GM21528 (cell line): ENCODE results near the gene PARD3.

ENCODE experiments used
- ATAC-seq: cut with Tn5 transposase; IDR thresholded peaks from one replicate; pipeline ENCODE4 v1.9.1; 2021; ENCODE audit warnings: mild to moderate bottlenecking, moderate library complexity; ENCODE audit not compliant: unreplicated experiment, low FRiP score

Gene PARD3

GRCh38 chr10:34188221-34188620 is 626.9 kb downstream of the PARD3 start:
- no peak for ATAC-seq

- no peak for ATAC-seq
Observed at GRCh38 chr10:34187201-34187600, 627.9 kb downstream of the PARD3 start.

GRCh38 chr10:34186745-34187144 is 628.4 kb downstream of the PARD3 start:
- ATAC-seq, result no peak

GRCh38 chr10:34185998-34186397 is 629.1 kb downstream of the PARD3 start:
- no peak for ATAC-seq

GRCh38 chr10:34184939-34185386 is 630.1 kb downstream of the PARD3 start:
- no peak for ATAC-seq

GRCh38 chr10:34184397-34184796 is 630.7 kb downstream of the PARD3 start:
- ATAC-seq, result no peak

- ATAC-seq, result no peak
Observed at GRCh38 chr10:34183016-34183796, 631.9 kb downstream of the PARD3 start.

- ATAC-seq, result no peak
Observed at GRCh38 chr10:34181553-34182300, 633.4 kb downstream of the PARD3 start.

GRCh38 chr10:34180749-34181148 is 634.3 kb downstream of the PARD3 start:
- ATAC-seq, result no peak

- ATAC-seq, result no peak
Observed at GRCh38 chr10:34179280-34179679, 635.8 kb downstream of the PARD3 start.

- ATAC-seq, result no peak
Observed at GRCh38 chr10:34178756-34179155, 636.3 kb downstream of the PARD3 start.

- no peak for ATAC-seq
Observed at GRCh38 chr10:34178196-34178595, 636.9 kb downstream of the PARD3 start.

- ATAC-seq, result no peak
Observed at GRCh38 chr10:34177445-34177844, 637.7 kb downstream of the PARD3 start.

- no peak for ATAC-seq
Observed at GRCh38 chr10:34176351-34176750, 638.7 kb downstream of the PARD3 start.

GRCh38 chr10:34175121-34175520 is 640.0 kb downstream of the PARD3 start:
- no peak for ATAC-seq

GRCh38 chr10:34172936-34173533 is 642.1 kb downstream of the PARD3 start:
- no peak for ATAC-seq

GRCh38 chr10:34171957-34172527 is 643.1 kb downstream of the PARD3 start:
- no peak for ATAC-seq

GRCh38 chr10:34169677-34170076 is 645.4 kb downstream of the PARD3 start:
- ATAC-seq, result no peak

GRCh38 chr10:34169131-34169530 is 646.0 kb downstream of the PARD3 start:
- no peak for ATAC-seq

GRCh38 chr10:34168439-34168838 is 646.7 kb downstream of the PARD3 start:
- no peak for ATAC-seq

- no peak for ATAC-seq
Observed at GRCh38 chr10:34166823-34167222, 648.3 kb downstream of the PARD3 start.
